Brain microvascular endothelial cell (primary cell): ENCODE measurements around the gene RAB18.
A peak's percentile ranks its signal among the peaks of the same experiment; 100 is the strongest.

Source experiments
- DNase-seq: peaks from one replicate; pipeline ENCODE4 v3.0.0-alpha.2; 2020
- H3K27ac ChIP-seq: fragments of 250-450 bp; sonication (Bioruptor Pico); 2 replicates; pipeline ENCODE4 v1.5.1; 2020; ENCODE audit warnings: mild to moderate bottlenecking, moderate library complexity
- H3K27me3 ChIP-seq: fragments of 250-450 bp; sonication (Bioruptor Pico); replicated peaks from 2 replicates; pipeline ENCODE4 v1.5.1; 2020; ENCODE audit warnings: mild to moderate bottlenecking
- H3K36me3 ChIP-seq: fragments of 250-450 bp; sonication (Bioruptor Pico); replicated peaks from 2 replicates; pipeline ENCODE4 v1.5.1; 2020; ENCODE audit warnings: mild to moderate bottlenecking
- H3K4me3 ChIP-seq: 2 replicates; pipeline ENCODE4 v1.5.1; 2011; ENCODE audit warnings: low read depth, mild to moderate bottlenecking, control low read depth, low read length, moderate library complexity
- in situ Hi-C: cut with HindIII; loops from 2 replicates; pipeline ENCODE4 v1.10.0; 2017; ENCODE audit warnings: low sequenced_read_pairs, low pct_ligation_motif_present
- TF ChIP-seq, protein P1 (sequence below): IDR thresholded peaks from 2 replicates; pipeline ENCODE4 v1.5.1; 2011; ENCODE audit warnings: low read depth, mild to moderate bottlenecking, moderate library complexity, low read length, control low read depth, inconsistent platforms; ENCODE audit errors: missing control alignments

The RAB18 gene

DNA sequence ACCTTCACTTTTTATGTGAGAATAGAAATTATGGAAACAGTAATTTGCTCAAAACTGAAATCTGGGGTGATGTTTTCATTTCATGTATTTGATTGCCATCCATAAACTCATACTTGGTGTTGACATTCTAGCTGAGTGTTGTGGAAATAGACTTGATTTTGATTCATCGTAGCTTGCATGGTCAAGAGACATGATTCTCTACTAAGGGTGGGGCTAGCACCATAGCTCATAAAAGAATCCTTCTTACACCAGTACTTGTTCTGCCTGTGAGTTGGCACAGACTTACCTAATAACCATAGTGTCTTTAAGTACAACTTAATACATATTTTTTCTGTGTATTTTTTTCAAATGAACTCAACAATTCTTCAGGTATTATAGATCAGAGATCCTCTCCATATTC lies 36.6 kb downstream of the RAB18 start:
- TF ChIP-seq, protein P1, sequence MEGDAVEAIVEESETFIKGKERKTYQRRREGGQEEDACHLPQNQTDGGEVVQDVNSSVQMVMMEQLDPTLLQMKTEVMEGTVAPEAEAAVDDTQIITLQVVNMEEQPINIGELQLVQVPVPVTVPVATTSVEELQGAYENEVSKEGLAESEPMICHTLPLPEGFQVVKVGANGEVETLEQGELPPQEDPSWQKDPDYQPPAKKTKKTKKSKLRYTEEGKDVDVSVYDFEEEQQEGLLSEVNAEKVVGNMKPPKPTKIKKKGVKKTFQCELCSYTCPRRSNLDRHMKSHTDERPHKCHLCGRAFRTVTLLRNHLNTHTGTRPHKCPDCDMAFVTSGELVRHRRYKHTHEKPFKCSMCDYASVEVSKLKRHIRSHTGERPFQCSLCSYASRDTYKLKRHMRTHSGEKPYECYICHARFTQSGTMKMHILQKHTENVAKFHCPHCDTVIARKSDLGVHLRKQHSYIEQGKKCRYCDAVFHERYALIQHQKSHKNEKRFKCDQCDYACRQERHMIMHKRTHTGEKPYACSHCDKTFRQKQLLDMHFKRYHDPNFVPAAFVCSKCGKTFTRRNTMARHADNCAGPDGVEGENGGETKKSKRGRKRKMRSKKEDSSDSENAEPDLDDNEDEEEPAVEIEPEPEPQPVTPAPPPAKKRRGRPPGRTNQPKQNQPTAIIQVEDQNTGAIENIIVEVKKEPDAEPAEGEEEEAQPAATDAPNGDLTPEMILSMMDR, result no peak
- no peak overlapping the region for H3K4me3 ChIP-seq
- DNase-seq, result no peak
- in situ Hi-C loops, result no loop called here
- no peak overlapping the region for H3K27ac ChIP-seq
- peaks cover 12% of the 10 kb centered on the region for H3K36me3 ChIP-seq
- H3K27me3 ChIP-seq, result no peaks in the 10 kb centered on the region

DNA sequence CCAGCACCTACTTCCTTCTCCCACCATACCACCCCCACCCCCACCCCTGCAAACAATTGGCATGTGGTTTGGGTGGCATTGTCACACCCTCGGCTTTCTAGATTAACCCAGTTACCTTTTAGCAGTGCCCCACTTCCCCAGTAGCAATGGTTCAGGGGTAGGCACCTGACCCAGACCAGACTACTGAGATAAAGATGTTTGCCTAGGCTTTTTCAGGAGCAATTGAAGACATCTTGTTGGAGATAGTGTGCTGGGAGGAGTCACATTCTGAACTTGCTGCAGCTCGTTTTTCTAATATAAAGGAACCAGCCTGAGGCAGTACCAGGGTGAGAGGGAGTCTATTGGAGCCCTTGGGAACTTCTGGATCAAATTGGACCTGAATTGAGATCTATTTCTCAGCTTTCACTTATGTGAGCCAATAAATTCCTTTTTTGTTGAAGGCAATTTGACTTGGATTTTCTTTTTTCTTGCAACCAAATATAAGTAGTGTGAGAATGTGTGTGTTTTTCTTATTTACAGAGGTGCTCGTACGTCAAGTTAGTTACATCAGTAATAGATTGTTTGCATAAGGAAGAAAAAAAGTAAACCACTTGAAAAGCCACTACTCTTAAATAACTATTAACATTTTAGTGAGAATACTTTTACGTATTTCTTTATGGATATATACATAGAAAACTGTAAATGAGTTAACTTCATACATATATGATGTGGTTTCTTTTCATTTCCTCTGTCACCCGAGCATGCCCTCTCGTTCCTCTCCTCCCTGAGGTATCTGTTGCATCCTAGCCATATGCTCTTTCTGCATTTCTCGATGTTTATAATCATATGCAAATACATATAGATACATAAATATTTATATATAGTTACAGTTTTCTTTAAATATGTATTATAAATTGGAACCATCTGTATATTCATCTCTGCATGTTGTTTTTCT lies 38.0 kb downstream of the RAB18 start:
- H3K27me3 ChIP-seq, result no peaks in the 10 kb centered on the region

DNA sequence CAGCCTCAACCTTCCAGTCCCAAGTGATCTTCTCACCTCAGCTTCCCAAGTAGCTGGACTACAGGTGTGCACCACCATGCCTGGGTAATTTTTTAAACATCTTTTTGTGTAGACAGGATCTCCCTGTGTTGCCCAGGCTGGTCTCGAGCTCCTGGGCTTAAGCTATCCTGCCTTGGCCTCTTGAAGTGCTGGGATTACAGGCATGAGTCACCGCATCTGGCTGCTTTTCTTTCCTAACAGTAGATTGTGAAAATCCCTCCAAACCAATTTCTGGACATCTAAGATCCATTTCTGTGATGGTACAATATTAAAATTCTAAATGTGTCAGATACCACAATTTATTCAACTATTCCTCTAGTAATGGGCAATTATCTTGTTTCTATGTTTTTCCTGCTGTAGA lies 38.7 kb downstream of the RAB18 start:
- Histone ChIP-seq H3K36me3 (peaks cover 13% of the 10 kb centered on the region), H3K4me3 (no peak overlapping the region), H3K27me3 (no peaks in the 10 kb centered on the region), H3K27ac (no peak overlapping the region)
- TF ChIP-seq, protein P1, result no peak
- in situ Hi-C loops, result no loop called here
- peak; percentile 49 for DNase-seq

More for the DNA sequence above, 38.0 kb downstream of the RAB18 start:
- no peak for DNase-seq
- Histone ChIP-seq H3K4me3 (no peak overlapping the region), H3K27ac (no peak overlapping the region), H3K36me3 (peaks cover 14% of the 10 kb centered on the region)
- in situ Hi-C loops, result no loop called here
- TF ChIP-seq, protein P1, result no peak

DNA sequence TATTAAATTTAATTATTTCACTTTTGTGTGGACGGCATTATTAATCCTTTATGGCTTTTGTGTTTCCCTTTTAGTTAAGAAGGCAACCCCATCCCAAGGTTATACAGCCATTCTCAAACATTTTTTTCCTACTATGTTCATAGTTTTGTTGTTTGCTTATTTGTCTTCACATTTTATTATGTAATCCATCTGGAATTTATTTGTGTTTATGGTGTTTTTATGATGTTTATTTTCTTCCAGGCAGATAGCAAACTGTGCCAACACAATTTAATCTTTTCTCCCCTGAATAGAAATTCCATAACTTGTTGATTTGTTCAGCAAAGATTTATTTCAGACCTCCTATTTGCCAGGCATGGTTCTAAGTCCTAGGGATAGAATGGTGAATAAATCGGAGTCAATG lies 42.9 kb downstream of the RAB18 start:
- Histone ChIP-seq H3K4me3 (no peak overlapping the region), H3K27me3 (no peaks in the 10 kb centered on the region), H3K36me3 (peaks cover 11% of the 10 kb centered on the region), H3K27ac (no peak overlapping the region)
- TF ChIP-seq, protein P1, result no peak
- in situ Hi-C loops, result no loop called here
- DNase-seq, result no peak

DNA sequence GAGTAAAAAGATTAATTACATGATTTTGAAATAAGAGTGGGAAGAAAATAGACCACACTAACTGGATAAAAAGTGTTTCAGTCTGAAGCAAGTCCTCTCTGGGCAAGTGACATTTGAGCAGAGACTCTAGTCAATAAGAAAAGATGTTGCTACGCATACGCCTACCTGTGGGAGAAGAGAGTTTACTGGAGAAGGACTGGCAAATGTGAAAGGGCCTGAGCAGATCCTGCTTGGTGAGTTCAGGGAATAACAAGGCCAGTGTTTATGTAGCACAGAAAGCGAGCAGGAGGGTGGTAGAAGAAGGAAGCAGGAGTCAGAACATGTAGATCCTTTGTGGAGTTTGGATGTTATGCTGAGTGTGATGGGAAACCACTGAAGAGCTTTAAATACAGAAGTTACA lies 43.4 kb downstream of the RAB18 start:
- no peak overlapping the region for H3K4me3 ChIP-seq
- TF ChIP-seq, protein P1, result no peak
- peaks cover 11% of the 10 kb centered on the region for H3K36me3 ChIP-seq
- no peak overlapping the region for H3K27ac ChIP-seq
- no peak for DNase-seq
- in situ Hi-C loops, result no loop called here
- H3K27me3 ChIP-seq, result no peaks in the 10 kb centered on the region
